ENCODE measurements around the gene UBE2I.
"Not testable (repeated sequence)": the region's sequence is repeated elsewhere in the genome, so short reads cannot be mapped to it uniquely, and the experiment has no call there.

The UBE2I gene

GRCh38 chr16:1325673-1326371, 16.4 kb downstream of the UBE2I start:
- DNase-seq (ENCODE audit: low read depth) = no peak
- H3K4me3 ChIP-seq (ENCODE audit: low read depth, low read length) = no peak overlapping the region
- TF ChIP-seq, protein P1, sequence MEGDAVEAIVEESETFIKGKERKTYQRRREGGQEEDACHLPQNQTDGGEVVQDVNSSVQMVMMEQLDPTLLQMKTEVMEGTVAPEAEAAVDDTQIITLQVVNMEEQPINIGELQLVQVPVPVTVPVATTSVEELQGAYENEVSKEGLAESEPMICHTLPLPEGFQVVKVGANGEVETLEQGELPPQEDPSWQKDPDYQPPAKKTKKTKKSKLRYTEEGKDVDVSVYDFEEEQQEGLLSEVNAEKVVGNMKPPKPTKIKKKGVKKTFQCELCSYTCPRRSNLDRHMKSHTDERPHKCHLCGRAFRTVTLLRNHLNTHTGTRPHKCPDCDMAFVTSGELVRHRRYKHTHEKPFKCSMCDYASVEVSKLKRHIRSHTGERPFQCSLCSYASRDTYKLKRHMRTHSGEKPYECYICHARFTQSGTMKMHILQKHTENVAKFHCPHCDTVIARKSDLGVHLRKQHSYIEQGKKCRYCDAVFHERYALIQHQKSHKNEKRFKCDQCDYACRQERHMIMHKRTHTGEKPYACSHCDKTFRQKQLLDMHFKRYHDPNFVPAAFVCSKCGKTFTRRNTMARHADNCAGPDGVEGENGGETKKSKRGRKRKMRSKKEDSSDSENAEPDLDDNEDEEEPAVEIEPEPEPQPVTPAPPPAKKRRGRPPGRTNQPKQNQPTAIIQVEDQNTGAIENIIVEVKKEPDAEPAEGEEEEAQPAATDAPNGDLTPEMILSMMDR (IDR thresholded peaks at IDR 0.05; ENCODE audit: control insufficient read depth, extremely low read depth, insufficient read depth) = no peak

DNA sequence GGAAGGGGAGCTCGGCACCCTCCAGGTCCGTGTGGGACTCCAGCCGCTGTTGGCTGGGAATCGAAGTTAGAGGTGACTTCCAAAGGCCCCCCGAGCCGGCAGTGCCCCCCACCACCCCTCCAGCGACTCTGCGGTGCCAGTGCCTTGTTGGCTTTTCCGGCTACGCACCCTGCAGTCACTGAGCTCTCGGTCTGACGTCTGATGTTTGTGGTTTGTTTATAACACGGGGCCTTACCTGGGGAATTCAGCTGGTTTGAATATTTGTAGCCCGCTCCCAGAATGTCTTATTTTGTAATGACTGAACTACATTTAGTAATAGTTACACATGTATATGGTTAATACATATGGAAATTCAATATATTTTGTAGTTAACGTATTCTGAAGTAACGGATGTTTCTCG, 17.0 kb downstream of the UBE2I start:
- DNase-seq (ENCODE audit: low read depth) = no peak
- TF ChIP-seq, protein P1 (IDR thresholded peaks at IDR 0.05; ENCODE audit: control insufficient read depth, extremely low read depth, insufficient read depth) = no peak
- H3K4me3 ChIP-seq (ENCODE audit: low read depth, low read length) = no peak overlapping the region

- no peak overlapping the region for H3K4me3 ChIP-seq (ENCODE audit: low read depth, low read length)
- TF ChIP-seq, protein P1 (IDR thresholded peaks at IDR 0.05; ENCODE audit: control insufficient read depth, extremely low read depth, insufficient read depth) = no peak
- no peak for DNase-seq (ENCODE audit: low read depth)
Measured at GRCh38 chr16:1326946-1327618, 17.6 kb downstream of the UBE2I start.

DNA sequence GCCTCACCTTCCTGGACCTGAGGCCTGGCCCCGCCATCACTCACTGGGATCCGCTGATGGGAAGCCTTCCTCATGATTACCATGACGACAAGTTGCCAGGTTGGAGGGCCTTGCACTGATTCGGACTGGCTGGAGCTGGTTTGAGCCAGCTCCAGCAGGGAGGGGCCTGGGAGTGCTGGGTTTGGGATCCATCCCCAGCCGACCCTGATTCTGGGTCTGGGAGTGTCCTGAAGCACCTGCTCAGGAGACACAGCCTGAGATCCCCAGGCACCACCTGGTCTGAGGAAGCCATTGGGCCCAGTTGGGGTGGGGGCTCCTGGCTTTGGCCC, 18.1 kb downstream of the UBE2I start:
- no peak overlapping the region for H3K4me3 ChIP-seq (ENCODE audit: low read depth, low read length)
- no peak for DNase-seq (ENCODE audit: low read depth)
- TF ChIP-seq, protein P1 (IDR thresholded peaks at IDR 0.05; ENCODE audit: control insufficient read depth, extremely low read depth, insufficient read depth) = no peak

DNA sequence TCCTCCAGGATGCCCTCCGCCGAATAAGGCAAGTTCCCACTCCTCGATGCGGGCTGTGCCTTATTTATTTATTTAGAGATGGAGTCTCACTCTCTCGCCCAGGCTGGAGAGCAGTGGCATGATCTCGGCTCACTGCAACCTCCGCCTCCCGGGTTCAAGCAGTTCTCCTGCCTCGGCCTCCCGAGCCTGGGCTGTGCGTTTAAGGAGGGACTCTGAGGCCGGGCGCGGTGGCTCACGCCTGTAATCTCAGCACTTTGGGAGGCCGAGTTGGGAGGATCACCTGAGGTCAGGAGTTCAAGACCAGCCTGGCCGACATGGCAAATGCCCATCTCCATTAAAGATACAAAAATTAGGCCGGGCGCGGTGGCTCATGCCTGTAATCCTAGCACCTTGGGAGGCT, 18.7 kb downstream of the UBE2I start:
- DNase-seq (ENCODE audit: low read depth); H3K4me3 ChIP-seq (ENCODE audit: low read depth, low read length): not testable (repeated sequence)

GRCh38 chr16:1328961-1329360, 19.5 kb downstream of the UBE2I start:
- DNase-seq (ENCODE audit: low read depth); H3K4me3 ChIP-seq (ENCODE audit: low read depth, low read length): not testable (repeated sequence)

DNA sequence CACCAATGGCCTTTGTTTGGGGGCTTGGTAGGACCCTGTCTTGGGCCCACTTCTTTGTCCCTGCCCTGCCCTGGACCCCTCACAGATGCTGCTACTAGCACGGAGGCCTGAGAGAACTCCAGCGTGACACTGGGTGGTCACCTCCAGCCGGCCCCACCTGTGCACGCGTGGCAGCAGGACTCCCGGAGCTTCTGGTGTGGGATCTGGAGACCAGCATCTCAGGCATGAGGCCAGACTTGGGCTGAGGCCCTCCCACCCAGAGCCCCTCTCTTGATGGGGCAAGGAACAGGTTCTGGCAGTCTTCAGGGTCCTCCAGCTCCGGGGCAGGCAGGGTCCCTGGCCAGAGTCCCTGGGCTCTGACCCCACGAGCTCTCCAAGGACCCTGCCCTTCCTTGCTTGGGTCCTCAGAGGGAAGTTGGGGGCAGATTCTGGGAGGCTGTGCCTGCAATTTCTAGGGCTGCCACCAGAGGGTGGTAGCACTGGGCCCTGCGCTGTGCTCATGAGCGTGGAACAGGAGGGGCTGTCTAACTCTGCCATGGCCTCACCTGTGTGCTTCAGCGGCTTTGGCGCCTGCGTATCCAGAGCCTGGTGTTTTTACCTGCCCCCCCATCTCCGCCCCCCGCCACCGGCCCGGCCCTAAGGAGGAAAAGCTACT, 21.0 kb downstream of the UBE2I start:
- no peak overlapping the region for H3K4me3 ChIP-seq (ENCODE audit: low read depth, low read length)
- DNase-seq (ENCODE audit: low read depth) = no peak
- TF ChIP-seq, protein P1 (IDR thresholded peaks at IDR 0.05; ENCODE audit: control insufficient read depth, extremely low read depth, insufficient read depth) = peak; percentile 44

All from LNCaP clone FGC (cell line).